ENCODE data around the gene MAML3.

Gene MAML3

GRCh38 chr4:140183270-140183669 is 29.3 kb upstream of the MAML3 start:
- TF ChIP-seq CTCF (IDR thresholded peaks at IDR 0.05; ENCODE audit: low read length) (no peak), EZH2 (IDR thresholded peaks at IDR 0.05; ENCODE audit: borderline replicate concordance, low read length) (no peak)
- Histone ChIP-seq H3K27me3 (ENCODE audit: insufficient read depth, low read length) (no peaks in the 10 kb centered on the region), H3K79me2 (ENCODE audit: insufficient read depth, low read length) (no peaks in the 10 kb centered on the region), H3K9me2 (ENCODE audit: low read depth, low read length) (no peaks in the 10 kb centered on the region), H3K4me3 (ENCODE audit: low read depth, low read length, poor library complexity, severe bottlenecking) (no peak overlapping the region), H3K27ac (ENCODE audit: low read depth, low read length, poor library complexity, severe bottlenecking) (no peak overlapping the region), H2AFZ (ENCODE audit: low read length) (no peak overlapping the region), H3F3A (ENCODE audit: insufficient read depth, low read length) (no peaks in the 10 kb centered on the region), H3K9me3 (ENCODE audit: low read length) (no peaks in the 10 kb centered on the region), H4K20me1 (ENCODE audit: insufficient read depth, low read length) (no peaks in the 10 kb centered on the region), H3K36me3 (ENCODE audit: insufficient read depth, low read length) (no peaks in the 10 kb centered on the region), H3K4me1 (ENCODE audit: insufficient read depth, low read length, severe bottlenecking) (no peaks in the 10 kb centered on the region), H3K9ac (ENCODE audit: low read length) (no peak overlapping the region), H3K4me2 (ENCODE audit: low read length) (no peak overlapping the region)

- no peak overlapping the region for H3K4me3 ChIP-seq (ENCODE audit: low read depth, low read length, poor library complexity, severe bottlenecking)
- H3K4me2 ChIP-seq (ENCODE audit: low read length), result no peak overlapping the region
- no peak overlapping the region for H2AFZ ChIP-seq (ENCODE audit: low read length)
- no peaks in the 10 kb centered on the region for H3K27me3 ChIP-seq (ENCODE audit: insufficient read depth, low read length)
- no peaks in the 10 kb centered on the region for H3K79me2 ChIP-seq (ENCODE audit: insufficient read depth, low read length)
- H3K27ac ChIP-seq (ENCODE audit: low read depth, low read length, poor library complexity, severe bottlenecking), result no peak overlapping the region
- H3K36me3 ChIP-seq (ENCODE audit: insufficient read depth, low read length), result no peaks in the 10 kb centered on the region
- no peaks in the 10 kb centered on the region for H3K4me1 ChIP-seq (ENCODE audit: insufficient read depth, low read length, severe bottlenecking)
- H3K9ac ChIP-seq (ENCODE audit: low read length), result no peak overlapping the region
- H4K20me1 ChIP-seq (ENCODE audit: insufficient read depth, low read length), result no peaks in the 10 kb centered on the region
- no peaks in the 10 kb centered on the region for H3F3A ChIP-seq (ENCODE audit: insufficient read depth, low read length)
- TF ChIP-seq CTCF (IDR thresholded peaks at IDR 0.05; ENCODE audit: low read length) (no peak), EZH2 (IDR thresholded peaks at IDR 0.05; ENCODE audit: borderline replicate concordance, low read length) (no peak)
- H3K9me2 ChIP-seq (ENCODE audit: low read depth, low read length), result no peaks in the 10 kb centered on the region
- H3K9me3 ChIP-seq (ENCODE audit: low read length), result no peaks in the 10 kb centered on the region
Observed at GRCh38 chr4:140180577-140180976, 26.6 kb upstream of the MAML3 start.

- TF ChIP-seq EZH2 (IDR thresholded peaks at IDR 0.05; ENCODE audit: borderline replicate concordance, low read length) (no peak), CTCF (IDR thresholded peaks at IDR 0.05; ENCODE audit: low read length) (no peak)
- no peaks in the 10 kb centered on the region for H4K20me1 ChIP-seq (ENCODE audit: insufficient read depth, low read length)
- H3K36me3 ChIP-seq (ENCODE audit: insufficient read depth, low read length), result no peaks in the 10 kb centered on the region
- H3F3A ChIP-seq (ENCODE audit: insufficient read depth, low read length), result no peaks in the 10 kb centered on the region
- no peaks in the 10 kb centered on the region for H3K9me3 ChIP-seq (ENCODE audit: low read length)
- H3K4me2 ChIP-seq (ENCODE audit: low read length), result no peak overlapping the region
- no peaks in the 10 kb centered on the region for H3K9me2 ChIP-seq (ENCODE audit: low read depth, low read length)
- H3K27me3 ChIP-seq (ENCODE audit: insufficient read depth, low read length), result no peaks in the 10 kb centered on the region
- H3K4me1 ChIP-seq (ENCODE audit: insufficient read depth, low read length, severe bottlenecking), result no peaks in the 10 kb centered on the region
- H3K27ac ChIP-seq (ENCODE audit: low read depth, low read length, poor library complexity, severe bottlenecking), result no peak overlapping the region
- no peak overlapping the region for H3K9ac ChIP-seq (ENCODE audit: low read length)
- no peaks in the 10 kb centered on the region for H3K79me2 ChIP-seq (ENCODE audit: insufficient read depth, low read length)
- no peak overlapping the region for H3K4me3 ChIP-seq (ENCODE audit: low read depth, low read length, poor library complexity, severe bottlenecking)
- H2AFZ ChIP-seq (ENCODE audit: low read length), result no peak overlapping the region
Observed at GRCh38 chr4:140176735-140177134, 22.8 kb upstream of the MAML3 start.
